ENCODE measurements around the gene NAT16.

- TF ChIP-seq CTCF (IDR thresholded peaks at IDR 0.05 in 8 of 11, conservative IDR thresholded peaks at IDR 0.05 in 3 of 11) = no peak
- TF ChIP-seq POLR2A (IDR thresholded peaks at IDR 0.05) = no peak
- no peak for TF ChIP-seq POLR2AphosphoS5 (IDR thresholded peaks at IDR 0.05)
These were observed 42.4 kb downstream of the NAT16 start for GRCh38 chr7:101137651-101138212.
